Heart left ventricle (tissue), 13 donors: Measurements from ENCODE around the gene SMG9.

ENCODE experiments used
- CTCF ChIP-seq, 12 donors: fragments of 200-600 bp; sonication (generic) in 4 of 12; IDR thresholded peaks; one replicate each; pipeline versions ENCODE4 v1.5.0 to v1.8.0; 2018 to 2022; ENCODE audit warnings: antibody characterized with exemption in 12 of 12, mild to moderate bottlenecking in 5 of 12
- POLR2A ChIP-seq, 2 donors: fragments of 450-650 bp; IDR thresholded peaks; one replicate each; pipeline ENCODE4 v1.6.1; 2017; ENCODE audit warnings: antibody characterized with exemption in 2 of 2, mild to moderate bottlenecking in 2 of 2, moderate library complexity in 2 of 2
- donor health status: ischemic (EF 13 %, LVEDD 7.1; RV severe dilation, severe dysfunction).
- donor health status: DM: no; HTN: yes; CAD: no.
- donor health status: DM: no; HTN: no; CAD: no.
- donor health status: ischemic (EF 25% LVEDD 6.9; RV normal size, moderate dysfunction).
- donor health status: ischemic (EF 25% LVEDD 5.7; RV mildly dilated, moderate dysfunction).
- donor health status: ischemic (EF 35%, LVEDD 5.7; RV mildly dilated, moderate dysfunction).
- donor health status: nonischemic (EF 11% LVEDD 7.7; RV severe dilation, severe dysfunction).
- donor health status: DM: yes; HTN: yes; CAD: no.
- donor health status: PGD.
- donor health status: ischemic (EF 29% LVEDD 5.4; RV normal size, mild dysfunction).
- donor health status: nonischemic (EF 23%, LVEDD 6.1; RV moderate dilation, normal function).

- TF ChIP-seq POLR2A (IDR thresholded peaks at IDR 0.05) (no peak), CTCF (IDR thresholded peaks at IDR 0.05) (no peak)
These were observed 35.3 kb downstream of the SMG9 start for GRCh38 chr19:43719378-43719868.
